ENCODE results near the gene SERPINF2. TPM values are rescaled to one million over a fixed set of nuclear protein-coding genes. Genes with fewer than 3 reads are reported as not detected.
A peak's percentile ranks its signal among the peaks of the same experiment; 100 is the strongest.
"Not testable (repeated sequence)": the region's sequence is repeated elsewhere in the genome, so short reads cannot be mapped to it uniquely, and the experiment has no call there.

SERPINF2 gene
- polyA plus RNA-seq, 3 donors from 2014 or later, result 0.76 TPM; not detected in 2

DNA sequence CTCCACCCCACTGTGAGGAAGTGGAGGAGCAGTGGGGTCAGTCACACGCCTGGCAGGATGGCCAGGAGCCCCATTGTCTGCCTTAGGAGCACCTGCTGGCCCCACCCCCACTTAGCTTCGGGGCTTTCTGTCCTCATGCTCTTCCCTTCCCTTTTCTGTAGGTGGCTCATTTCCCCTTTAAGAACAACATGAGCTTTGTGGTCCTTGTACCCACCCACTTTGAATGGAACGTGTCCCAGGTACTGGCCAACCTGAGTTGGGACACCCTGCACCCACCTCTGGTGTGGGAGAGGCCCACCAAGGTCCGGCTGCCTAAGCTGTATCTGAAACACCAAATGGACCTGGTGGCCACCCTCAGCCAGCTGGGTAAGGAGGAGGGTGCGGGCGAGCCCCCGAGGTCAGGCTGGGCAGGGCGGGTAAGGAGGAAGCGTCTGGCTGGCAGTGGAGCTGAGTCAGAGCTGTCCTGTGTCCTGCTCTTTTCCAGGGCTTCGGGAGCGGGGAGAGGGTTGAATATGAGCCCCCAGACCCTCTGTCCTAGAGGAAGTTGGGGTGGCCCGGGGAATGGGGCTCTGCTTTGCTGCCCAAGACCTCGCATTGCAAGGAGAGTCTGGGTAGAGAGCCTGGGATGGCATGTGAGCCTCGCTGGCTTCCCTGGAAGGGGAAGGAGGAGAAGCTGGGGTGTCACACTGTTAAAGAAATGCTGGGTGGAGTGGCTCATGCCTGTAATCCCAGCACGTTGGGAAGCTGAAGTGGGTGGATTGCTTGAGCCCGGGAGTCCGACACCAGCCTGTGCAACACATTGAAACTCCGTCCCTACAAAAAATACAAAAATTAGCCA is 10.0 kb downstream of the SERPINF2 start:
- no peak for DNase-seq
- H3K36me3 Mint-ChIP-seq, result no peaks in the 10 kb centered on the region
- H3K27ac Mint-ChIP-seq, result peak overlapping the region in 5 of 6 donors; percentile 28 to 85 (median 50)
- H3K27me3 Mint-ChIP-seq (ENCODE audit: low read depth in 3 of 3), result peaks cover 2 to 22% (median 4%) of the 10 kb centered on the region in 3 donors
- H3K9me3 Mint-ChIP-seq, result no peaks in the 10 kb centered on the region
- peak overlapping the region in 3 of 5 donors; percentile 27 to 69 (median 43) for H3K4me3 Mint-ChIP-seq
- H3K4me1 Mint-ChIP-seq, result peaks cover 8 to 18% of the 10 kb centered on the region in 2 donors

DNA sequence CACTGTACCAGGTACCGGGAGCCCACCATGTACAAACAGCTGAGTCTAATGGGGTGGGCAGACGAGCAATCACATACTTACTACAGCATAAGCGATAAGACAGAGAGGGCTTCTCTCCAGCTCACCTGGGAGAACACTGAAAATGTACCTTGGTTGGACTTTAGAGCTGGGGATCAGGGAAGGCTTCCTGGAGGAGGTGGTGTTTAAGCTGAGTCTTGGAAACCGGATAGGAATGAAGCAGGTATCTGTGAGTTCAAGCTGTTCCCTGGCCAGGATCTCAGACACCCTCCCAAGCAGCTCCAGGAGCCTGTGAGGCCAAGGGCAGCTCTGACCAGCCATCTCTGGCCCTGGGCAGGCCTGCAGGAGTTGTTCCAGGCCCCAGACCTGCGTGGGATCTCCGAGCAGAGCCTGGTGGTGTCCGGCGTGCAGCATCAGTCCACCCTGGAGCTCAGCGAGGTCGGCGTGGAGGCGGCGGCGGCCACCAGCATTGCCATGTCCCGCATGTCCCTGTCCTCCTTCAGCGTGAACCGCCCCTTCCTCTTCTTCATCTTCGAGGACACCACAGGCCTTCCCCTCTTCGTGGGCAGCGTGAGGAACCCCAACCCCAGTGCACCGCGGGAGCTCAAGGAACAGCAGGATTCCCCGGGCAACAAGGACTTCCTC is 11.2 kb downstream of the SERPINF2 start:
- Mint-ChIP-seq H3K27ac (peak overlapping the region in 1 of 6 donors; percentile 40), H3K9me3 (no peaks in the 10 kb centered on the region), H3K36me3 (no peaks in the 10 kb centered on the region), H3K4me1 (peaks cover 8 to 18% of the 10 kb centered on the region in 2 donors), H3K4me3 (no peak overlapping the region), H3K27me3 (ENCODE audit: low read depth in 3 of 3) (peaks cover under 1 to 14% (median 2%) of the 10 kb centered on the region in 3 donors)
- no peak for DNase-seq

DNA sequence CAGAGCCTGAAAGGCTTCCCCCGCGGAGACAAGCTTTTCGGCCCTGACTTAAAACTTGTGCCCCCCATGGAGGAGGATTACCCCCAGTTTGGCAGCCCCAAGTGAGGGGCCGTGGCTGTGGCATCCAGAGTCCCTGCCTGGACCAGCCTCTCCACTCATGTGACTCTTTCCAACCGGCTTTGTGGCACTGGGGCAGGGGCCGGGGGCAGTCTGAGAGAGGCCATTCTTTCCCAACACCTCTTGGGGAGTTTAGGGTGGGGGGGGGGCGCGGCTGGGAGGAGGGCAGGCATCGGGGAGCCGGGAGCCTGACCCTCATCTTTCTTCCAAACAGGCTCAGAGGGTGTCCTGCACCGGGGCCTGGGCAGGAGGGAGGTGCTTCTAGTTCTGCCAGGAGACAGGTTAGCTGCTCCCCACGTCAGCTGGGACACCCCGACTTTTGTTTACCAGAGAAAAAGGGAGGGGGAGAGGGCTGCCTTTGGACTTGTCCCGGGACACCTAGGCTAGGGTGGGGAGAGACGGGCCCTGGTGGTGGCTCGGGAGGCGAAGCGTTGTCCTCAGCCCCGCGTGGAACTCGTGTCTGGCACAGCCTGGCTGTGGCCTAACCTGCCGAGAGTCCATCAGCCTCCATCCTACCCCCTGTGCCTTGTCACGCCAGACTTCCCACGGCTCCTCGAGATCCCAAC is 11.9 kb downstream of the SERPINF2 start:
- Mint-ChIP-seq H3K4me1 (peaks cover 8 to 18% of the 10 kb centered on the region in 2 donors), H3K27ac (peak overlapping the region in 1 of 6 donors; percentile 40), H3K9me3 (no peaks in the 10 kb centered on the region), H3K4me3 (no peak overlapping the region), H3K27me3 (ENCODE audit: low read depth in 3 of 3) (peaks cover 0 to 14% (median 2%) of the 10 kb centered on the region in 3 donors), H3K36me3 (no peaks in the 10 kb centered on the region)
- no peak for DNase-seq

DNA sequence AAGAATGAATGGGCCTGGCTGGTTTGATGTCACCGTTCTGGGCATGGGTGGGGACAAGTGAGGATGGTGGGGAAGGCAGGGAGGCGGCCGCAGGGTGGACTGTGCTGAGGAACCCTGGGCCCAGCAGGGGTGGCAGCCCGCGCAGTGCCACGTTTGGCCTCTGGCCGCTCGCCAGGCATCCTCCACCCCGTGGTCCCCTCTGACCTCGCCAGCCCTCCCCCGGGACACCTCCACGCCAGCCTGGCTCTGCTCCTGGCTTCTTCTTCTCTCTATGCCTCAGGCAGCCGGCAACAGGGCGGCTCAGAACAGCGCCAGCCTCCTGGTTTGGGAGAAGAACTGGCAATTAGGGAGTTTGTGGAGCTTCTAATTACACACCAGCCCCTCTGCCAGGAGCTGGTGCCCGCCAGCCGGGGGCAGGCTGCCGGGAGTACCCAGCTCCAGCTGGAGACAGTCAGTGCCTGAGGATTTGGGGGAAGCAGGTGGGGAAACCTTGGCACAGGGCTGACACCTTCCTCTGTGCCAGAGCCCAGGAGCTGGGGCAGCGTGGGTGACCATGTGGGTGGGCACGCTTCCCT is 12.7 kb downstream of the SERPINF2 start:
- no peak overlapping the region for H3K27ac Mint-ChIP-seq
- peaks cover 8 to 18% of the 10 kb centered on the region in 2 donors for H3K4me1 Mint-ChIP-seq
- H3K4me3 Mint-ChIP-seq, result no peak overlapping the region
- no peaks in the 10 kb centered on the region for H3K36me3 Mint-ChIP-seq
- DNase-seq, result no peak
- no peaks in the 10 kb centered on the region for H3K9me3 Mint-ChIP-seq
- H3K27me3 Mint-ChIP-seq (ENCODE audit: low read depth in 3 of 3), result peaks cover 0 to 14% (median 2%) of the 10 kb centered on the region in 3 donors

DNA sequence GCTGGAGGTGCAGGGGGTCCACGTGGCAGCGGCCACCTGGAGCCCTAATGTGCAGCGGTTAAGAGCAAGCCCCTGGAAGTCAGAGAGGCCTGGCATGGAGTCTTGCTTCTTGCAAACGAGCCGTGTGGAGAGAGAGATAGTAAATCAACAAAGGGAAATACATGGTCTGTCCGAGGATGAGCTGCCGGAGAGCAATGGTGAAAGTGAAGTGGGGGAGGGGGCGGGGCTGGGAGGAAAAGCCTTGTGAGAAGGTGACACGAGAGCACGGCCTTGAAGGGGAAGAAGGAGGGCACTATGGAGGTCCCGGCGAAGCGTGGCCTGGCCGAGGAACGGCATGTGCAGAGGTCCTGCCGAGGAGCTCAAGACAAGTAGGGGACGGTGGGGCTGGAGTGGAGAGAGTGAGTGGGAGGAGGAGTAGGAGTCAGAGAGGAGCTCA is 13.2 kb downstream of the SERPINF2 start:
- H3K4me3 Mint-ChIP-seq, result no peak overlapping the region
- H3K36me3 Mint-ChIP-seq, result no peaks in the 10 kb centered on the region
- H3K4me1 Mint-ChIP-seq, result peaks cover 8 to 17% of the 10 kb centered on the region in 2 donors
- no peak for DNase-seq
- peaks cover 0 to 13% (median 2%) of the 10 kb centered on the region in 3 donors for H3K27me3 Mint-ChIP-seq (ENCODE audit: low read depth in 3 of 3)
- no peaks in the 10 kb centered on the region for H3K9me3 Mint-ChIP-seq
- no peak overlapping the region for H3K27ac Mint-ChIP-seq

DNA sequence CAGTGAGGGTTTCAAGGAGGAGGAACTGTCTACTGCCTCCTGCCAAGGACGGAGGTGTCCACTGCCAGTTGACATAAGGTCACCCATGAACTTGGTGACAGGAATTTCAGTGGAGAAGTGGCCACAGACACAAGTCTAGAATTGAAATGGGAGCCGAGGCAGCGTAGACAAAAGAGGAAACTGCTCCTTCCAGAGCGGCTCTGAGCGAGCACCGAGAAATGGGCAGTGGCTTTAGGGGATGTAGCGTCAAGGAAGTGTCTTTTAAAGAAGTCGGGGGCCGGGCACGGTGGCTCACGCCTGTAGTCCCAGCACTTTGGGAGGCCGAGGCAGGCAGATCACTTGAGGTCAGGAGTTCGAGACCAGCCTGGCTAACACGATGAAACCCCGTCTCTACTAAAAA is 16.1 kb downstream of the SERPINF2 start:
- Mint-ChIP-seq H3K9me3 (no peaks in the 10 kb centered on the region), H3K4me3 (no peak overlapping the region), H3K36me3 (no peaks in the 10 kb centered on the region), H3K27ac (peak overlapping the region in 1 of 6 donors; percentile 73), H3K4me1 (peaks cover 11% of the 10 kb centered on the region in 2 donors), H3K27me3 (ENCODE audit: low read depth in 3 of 3) (no peaks in the 10 kb centered on the region)
- no peak for DNase-seq

DNA sequence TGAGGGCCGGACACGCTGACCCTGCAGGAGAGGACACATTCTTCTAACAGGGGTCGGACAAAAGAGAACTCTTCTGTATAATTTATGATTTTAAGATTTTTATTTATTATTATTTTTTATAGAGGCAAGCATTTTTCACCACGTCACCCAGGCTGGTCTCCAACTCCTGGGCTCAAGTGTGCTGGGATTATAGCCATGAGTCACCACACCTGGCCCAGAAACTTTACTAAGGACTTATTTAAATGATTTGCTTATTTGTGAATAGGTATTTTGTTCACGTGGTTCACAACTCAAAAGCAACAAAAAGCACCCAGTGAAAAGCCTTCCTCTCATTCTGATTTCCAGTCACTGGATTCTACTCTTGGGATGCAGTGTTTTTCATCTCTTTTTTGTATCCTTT is 16.9 kb downstream of the SERPINF2 start:
- Mint-ChIP-seq H3K4me1 (peaks cover 19% of the 10 kb centered on the region in 2 donors), H3K36me3 (no peaks in the 10 kb centered on the region), H3K4me3 (no peak overlapping the region), H3K9me3 (no peaks in the 10 kb centered on the region), H3K27me3 (ENCODE audit: low read depth in 3 of 3) (peaks cover 0 to 3% (median 0%) of the 10 kb centered on the region in 3 donors), H3K27ac (no peak overlapping the region)
- no peak for DNase-seq

DNA sequence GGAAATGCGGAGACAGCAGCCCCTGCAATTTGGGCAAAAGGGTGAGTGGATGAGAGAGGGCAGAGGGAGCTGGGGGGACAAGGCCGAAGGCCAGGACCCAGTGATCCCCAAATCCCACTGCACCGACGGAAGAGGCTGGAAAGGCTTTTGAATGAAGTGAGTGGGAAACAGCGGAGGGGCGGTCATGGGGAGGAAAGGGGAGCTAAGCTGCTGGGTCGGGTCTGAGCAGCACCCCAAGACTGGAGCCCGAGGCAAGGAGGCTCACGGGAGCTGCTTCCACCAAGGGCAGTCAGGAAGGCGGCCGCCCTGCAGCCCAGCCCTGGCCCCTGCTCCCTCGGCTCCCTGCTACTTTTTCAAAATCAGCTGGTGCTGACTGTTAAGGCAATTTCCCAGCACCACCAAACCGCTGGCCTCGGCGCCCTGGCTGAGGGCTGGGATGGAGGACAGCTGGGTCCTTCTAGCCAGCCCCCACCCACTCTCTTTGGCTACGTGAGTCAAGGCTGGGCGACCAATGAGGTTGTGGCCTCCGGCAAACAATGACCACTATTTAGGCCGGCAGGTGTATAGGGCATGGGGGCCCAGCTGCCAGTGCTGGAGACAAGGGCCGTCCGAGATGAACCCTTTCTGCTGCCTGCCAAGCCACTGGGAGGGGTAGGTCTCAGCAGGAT is 19.7 kb downstream of the SERPINF2 start:
- no peaks in the 10 kb centered on the region for H3K9me3 Mint-ChIP-seq
- no peak overlapping the region for H3K27ac Mint-ChIP-seq
- no peak for DNase-seq
- no peaks in the 10 kb centered on the region for H3K36me3 Mint-ChIP-seq
- peaks cover 21 to 22% of the 10 kb centered on the region in 2 donors for H3K4me1 Mint-ChIP-seq
- H3K4me3 Mint-ChIP-seq, result no peak overlapping the region
- peaks cover 0 to 5% (median 0%) of the 10 kb centered on the region in 3 donors for H3K27me3 Mint-ChIP-seq (ENCODE audit: low read depth in 3 of 3)

DNA sequence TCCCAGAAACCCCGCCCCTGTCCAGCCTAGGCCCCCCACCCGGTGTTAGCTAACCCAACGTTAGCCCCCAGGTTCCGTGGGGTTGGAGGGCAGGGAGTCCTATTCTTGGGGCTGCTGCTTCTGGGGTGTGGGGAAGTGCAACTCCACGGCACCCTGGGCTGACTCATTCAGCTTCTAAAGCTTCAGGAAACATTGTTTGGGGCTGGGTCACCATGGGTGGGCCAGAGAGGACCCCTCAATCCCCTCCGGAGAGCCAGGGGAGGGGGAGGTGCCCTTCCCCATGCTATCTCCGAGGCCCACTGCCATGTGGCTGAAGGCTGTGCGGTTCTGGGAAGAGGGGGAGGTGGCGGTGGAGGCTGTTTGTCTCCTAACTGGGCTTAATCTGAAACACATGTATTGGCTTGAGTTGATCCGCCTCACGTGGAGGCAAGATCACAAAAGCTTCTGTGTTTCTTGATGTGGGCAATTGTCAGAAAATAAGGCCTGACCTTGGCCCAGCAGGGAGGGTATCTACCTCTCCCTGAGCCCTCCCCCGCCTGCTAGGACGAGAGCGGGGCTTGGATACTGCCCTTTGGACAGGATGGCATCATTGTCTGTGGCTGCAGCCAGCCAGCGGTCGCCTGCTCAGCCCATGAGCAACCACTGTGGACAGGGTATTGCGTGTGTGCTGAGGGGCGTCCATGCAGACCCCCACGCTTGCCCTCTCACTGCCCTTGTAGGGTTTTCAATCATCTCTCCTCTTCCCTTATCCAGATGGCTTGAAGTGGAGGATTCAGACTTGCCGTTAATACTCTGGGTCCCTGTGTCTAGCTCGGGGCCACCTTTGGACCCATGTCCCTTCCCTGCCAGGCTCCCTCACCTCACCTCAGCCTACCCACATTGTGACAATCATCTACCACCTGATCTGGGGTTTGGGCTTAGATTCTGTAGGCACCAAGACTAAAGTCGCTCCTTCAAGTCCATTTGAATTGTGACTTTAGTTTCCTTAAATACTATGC is 20.5 kb downstream of the SERPINF2 start:
- Mint-ChIP-seq H3K27ac (peak overlapping the region; percentile 70 to 91 (median 82)), H3K27me3 (ENCODE audit: low read depth in 3 of 3) (peaks cover 0 to 5% (median 0%) of the 10 kb centered on the region in 3 donors), H3K4me1 (peaks cover 21 to 22% of the 10 kb centered on the region in 2 donors), H3K36me3 (no peaks in the 10 kb centered on the region), H3K4me3 (peak overlapping the region; percentile 56 to 71 (median 65)), H3K9me3 (no peaks in the 10 kb centered on the region)
- DNase-seq, result no peak

DNA sequence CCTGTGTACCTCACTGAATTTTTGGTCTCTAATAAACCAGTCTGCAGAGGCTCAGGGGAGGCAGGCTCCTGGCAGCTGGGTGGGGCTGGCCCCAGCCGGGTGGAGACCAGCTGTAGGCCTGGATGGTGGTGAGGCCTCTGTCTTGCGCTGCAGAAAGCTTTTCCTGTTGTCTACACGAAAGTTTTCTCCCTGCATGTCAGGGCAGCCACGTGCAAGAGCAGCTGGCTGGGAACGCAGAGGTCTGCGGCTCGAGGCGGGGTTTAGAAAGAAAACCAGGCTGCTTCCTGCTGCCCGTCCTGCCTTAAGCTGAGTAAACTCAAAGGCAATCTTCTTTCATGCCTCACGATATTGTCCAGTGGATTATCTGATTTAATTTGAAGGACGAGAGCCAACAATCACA is 21.6 kb downstream of the SERPINF2 start:
- H3K36me3 Mint-ChIP-seq, result no peaks in the 10 kb centered on the region
- H3K27ac Mint-ChIP-seq, result peak overlapping the region; percentile 62 to 91 (median 82)
- peak overlapping the region; percentile 56 to 71 (median 65) for H3K4me3 Mint-ChIP-seq
- H3K9me3 Mint-ChIP-seq, result no peaks in the 10 kb centered on the region
- H3K27me3 Mint-ChIP-seq (ENCODE audit: low read depth in 3 of 3), result peaks cover 0 to 5% (median 0%) of the 10 kb centered on the region in 3 donors
- peak; percentile 64 to 71 (median 67) for DNase-seq
- H3K4me1 Mint-ChIP-seq, result peaks cover 21 to 22% of the 10 kb centered on the region in 2 donors

DNA sequence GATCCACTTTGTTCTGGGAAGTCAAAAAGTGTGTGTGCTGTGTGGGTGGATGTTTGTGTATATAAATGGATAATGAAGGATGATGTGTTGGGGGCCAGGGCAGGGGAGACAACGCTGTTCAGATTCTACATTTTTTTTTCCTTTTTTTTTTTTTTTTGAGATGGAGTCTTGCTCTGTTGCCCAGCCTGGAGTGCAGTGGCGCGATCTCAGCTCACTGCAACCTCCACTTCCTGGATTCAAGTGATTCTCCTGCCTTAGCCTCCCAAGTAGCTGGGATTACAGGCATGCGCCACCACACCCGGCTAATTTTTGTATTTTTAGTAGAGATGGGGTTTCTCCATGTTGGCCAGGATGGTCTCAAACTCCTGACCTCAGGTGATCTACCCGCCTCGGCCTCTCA is 22.0 kb downstream of the SERPINF2 start:
- H3K27me3 Mint-ChIP-seq (ENCODE audit: low read depth in 3 of 3); H3K36me3 Mint-ChIP-seq; DNase-seq; H3K9me3 Mint-ChIP-seq: not testable (repeated sequence)
- Mint-ChIP-seq H3K4me3 (peak overlapping the region; percentile 56 to 71 (median 65)), H3K4me1 (peaks cover 21 to 22% of the 10 kb centered on the region in 2 donors), H3K27ac (peak overlapping the region; percentile 62 to 91 (median 82))

DNA sequence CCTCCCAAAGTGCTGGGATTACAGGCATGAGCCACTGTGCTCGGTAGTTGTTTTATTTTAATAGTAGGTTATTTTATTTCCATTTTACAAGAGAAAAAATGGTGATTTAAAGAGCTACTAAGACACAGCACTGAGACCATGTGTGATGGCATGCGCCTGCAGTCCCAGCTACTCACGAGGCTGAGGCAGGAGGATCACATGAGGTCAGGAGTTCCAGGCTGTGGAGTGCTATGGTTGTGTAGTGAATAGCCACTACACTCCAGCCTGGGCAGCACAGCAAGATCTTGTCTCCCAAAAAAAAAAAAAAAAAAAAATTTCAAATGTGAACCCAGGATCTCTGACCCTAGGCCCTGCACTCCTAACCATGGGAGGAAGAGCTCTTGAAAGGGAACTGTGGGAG is 22.9 kb downstream of the SERPINF2 start:
- H3K27me3 Mint-ChIP-seq (ENCODE audit: low read depth in 3 of 3), result peaks cover 0 to 5% (median 0%) of the 10 kb centered on the region in 3 donors
- H3K9me3 Mint-ChIP-seq, result no peaks in the 10 kb centered on the region
- no peak for DNase-seq
- H3K4me1 Mint-ChIP-seq, result peaks cover 23% of the 10 kb centered on the region in 2 donors
- H3K27ac Mint-ChIP-seq, result no peak overlapping the region
- no peak overlapping the region for H3K4me3 Mint-ChIP-seq
- H3K36me3 Mint-ChIP-seq, result no peaks in the 10 kb centered on the region

Data from immature natural killer cell (primary cell).